Suprapubic skin (tissue), 4 donors: ENCODE results near the gene NAA20. TPM values are rescaled to one million over a fixed set of nuclear protein-coding genes. Genes with fewer than 3 reads are reported as not detected.

Experiments used
- DNase-seq, 2 donors: peaks; one replicate each; pipeline ENCODE4 v3.0.0-alpha.2; 2019; ENCODE audit warnings: low spot score in 2 of 2
- H3K27ac ChIP-seq: fragments of 200-600 bp; sonication (generic); one replicate; pipeline ENCODE4 v1.5.1; 2019
- H3K27me3 ChIP-seq: fragments of 200-600 bp; sonication (generic); one replicate; pipeline ENCODE4 v1.5.1; 2019
- H3K36me3 ChIP-seq: fragments of 200-600 bp; sonication (generic); one replicate; pipeline ENCODE4 v1.5.1; 2019
- H3K4me1 ChIP-seq: fragments of 200-600 bp; sonication (generic); one replicate; pipeline ENCODE4 v1.5.1; 2019
- H3K4me3 ChIP-seq: fragments of 200-600 bp; sonication (generic); one replicate; pipeline ENCODE4 v1.5.1; 2019; ENCODE audit warnings: mild to moderate bottlenecking
- H3K9me3 ChIP-seq: fragments of 200-600 bp; sonication (generic); one replicate; pipeline ENCODE4 v1.5.1; 2019
- CTCF ChIP-seq, 2 donors: fragments of 200-600 bp in 1 of 2; fragments of 450-650 bp in 1 of 2; sonication (generic) in 1 of 2; IDR thresholded peaks; one replicate each; pipeline ENCODE4 v1.5.1; 2016 to 2019; ENCODE audit warnings: antibody characterized with exemption in 2 of 2, mild to moderate bottlenecking in 1 of 2, moderate library complexity in 1 of 2
- EP300 ChIP-seq: sonication (generic); formaldehyde crosslinking; IDR thresholded peaks from one replicate; pipeline ENCODE4 v1.6.1; 2017; ENCODE audit warnings: antibody characterized with exemption
- POLR2A ChIP-seq, 2 donors: fragments of 450-650 bp; IDR thresholded peaks; one replicate each; pipeline ENCODE4 v1.6.1; 2017; ENCODE audit warnings: antibody characterized with exemption in 2 of 2, mild to moderate bottlenecking in 2 of 2, moderate library complexity in 2 of 2
- POLR2AphosphoS5 ChIP-seq, 3 donors: sonication (generic); formaldehyde crosslinking; IDR thresholded peaks; one replicate each; pipeline ENCODE4 v1.6.1; 2017; ENCODE audit warnings: antibody characterized with exemption in 3 of 3
- WGBS: methylation state at CpG from one replicate; pipeline ENCODE4 v1.1.5; 2018; 5-methylcytosine and 5-hydroxymethylcytosine counted together
- total RNA-seq, 4 donors: library from RNA; depleted of rRNA; stranded (reverse); fragments of >200 nt; gene quantifications; one replicate each; pipeline ENCODE4 v1.1.0, GENCODE V29; 2016

NAA20 gene, protein sequence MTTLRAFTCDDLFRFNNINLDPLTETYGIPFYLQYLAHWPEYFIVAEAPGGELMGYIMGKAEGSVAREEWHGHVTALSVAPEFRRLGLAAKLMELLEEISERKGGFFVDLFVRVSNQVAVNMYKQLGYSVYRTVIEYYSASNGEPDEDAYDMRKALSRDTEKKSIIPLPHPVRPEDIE
- total RNA-seq = 10 to 100 TPM; 20.4 to 38.1 (median 36.5) TPM

GRCh38 chr20:20017001-20017843 lies at the start of gene NAA20:
NAA20 (plus strand) TSS chr20:20017362; CDS start chr20:20017397, 35 bp downstream.
- Histone ChIP-seq H3K27ac (peak within 1 kb of the TSS; percentile 86), H3K4me1 (peaks cover 36% of the 10 kb centered on the region), H3K4me3 (peak within 1 kb of the TSS; percentile 95), H3K36me3 (no peaks in the 10 kb centered on the region), H3K27me3 (no peaks in the 10 kb centered on the region), H3K9me3 (no peaks in the 10 kb centered on the region)
- peak; percentile 96 to 97 for DNase-seq
- under 1% methylated on average over 35 of the region's 81 CpGs for WGBS
- TF ChIP-seq POLR2A (IDR thresholded peaks at IDR 0.05) (no peak), POLR2AphosphoS5 (IDR thresholded peaks at IDR 0.05) (peak in 1 of 3 donors; percentile 80), CTCF (IDR thresholded peaks at IDR 0.05) (peak; percentile 87)

DNA sequence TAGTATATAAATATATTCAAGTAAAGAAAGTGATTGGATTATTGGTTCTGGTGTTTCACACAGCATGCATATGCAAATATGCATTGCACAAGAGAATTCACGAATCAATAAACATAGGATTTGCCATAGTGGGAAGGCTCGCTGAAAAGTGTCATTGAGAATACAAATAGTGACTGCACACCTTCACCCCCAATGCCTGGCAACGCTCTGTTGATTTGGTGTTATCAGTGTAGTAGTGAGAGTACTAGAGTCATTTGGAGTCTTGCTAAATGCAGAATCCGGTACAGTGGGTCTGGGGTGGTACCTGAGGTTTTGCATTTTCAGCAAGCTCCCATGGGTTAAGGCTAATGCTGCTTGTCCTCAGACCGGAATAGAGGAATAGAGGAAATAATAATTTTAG lies 49.7 kb upstream of the NAA20 start:
- 82% methylated on average over 5 of the region's 5 CpGs for WGBS
- Histone ChIP-seq H3K4me1 (peaks cover 45% of the 10 kb centered on the region), H3K36me3 (peaks cover 9% of the 10 kb centered on the region), H3K9me3 (no peaks in the 10 kb centered on the region), H3K27me3 (no peaks in the 10 kb centered on the region), H3K4me3 (no peak overlapping the region), H3K27ac (peak overlapping the region; percentile 0)
- no peak for DNase-seq
- no peak for TF ChIP-seq POLR2A (IDR thresholded peaks at IDR 0.05)
- TF ChIP-seq EP300 = no peak
- no peak for TF ChIP-seq CTCF (IDR thresholded peaks at IDR 0.05)
- TF ChIP-seq POLR2AphosphoS5 (IDR thresholded peaks at IDR 0.05) = no peak

DNA sequence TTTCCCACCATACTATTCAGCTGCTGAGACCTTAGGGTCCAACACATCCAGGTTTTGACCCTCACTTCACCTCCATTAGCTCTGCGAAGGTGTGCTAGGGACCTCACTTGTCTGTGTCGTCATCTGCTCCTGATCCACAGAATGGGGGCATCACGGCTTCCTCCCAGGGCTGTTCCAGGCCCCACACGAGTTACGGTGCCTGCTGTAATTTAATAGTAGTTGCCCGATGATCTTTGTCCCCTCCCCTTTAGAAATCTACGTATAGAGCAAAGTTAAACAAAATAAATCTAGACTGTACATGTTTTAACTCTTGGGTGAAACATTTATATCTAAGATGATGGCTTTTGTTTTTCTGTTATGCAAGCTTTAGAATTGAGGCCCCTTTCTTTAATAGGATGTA lies 49.1 kb upstream of the NAA20 start:
- H3K36me3 ChIP-seq = peaks cover 9% of the 10 kb centered on the region
- no peak for TF ChIP-seq POLR2A (IDR thresholded peaks at IDR 0.05)
- TF ChIP-seq CTCF (IDR thresholded peaks at IDR 0.05) = no peak
- TF ChIP-seq EP300 = no peak
- no peak for TF ChIP-seq POLR2AphosphoS5 (IDR thresholded peaks at IDR 0.05)
- H3K27ac ChIP-seq = peak overlapping the region; percentile 0
- peaks cover 46% of the 10 kb centered on the region for H3K4me1 ChIP-seq
- no peak overlapping the region for H3K4me3 ChIP-seq
- H3K27me3 ChIP-seq = no peaks in the 10 kb centered on the region
- no peak for DNase-seq
- WGBS = 72% methylated on average over 7 of the region's 7 CpGs
- H3K9me3 ChIP-seq = no peaks in the 10 kb centered on the region

GRCh38 chr20:19968466-19969073 lies 48.6 kb upstream of the NAA20 start:
- peak overlapping the region; percentile 40 for H3K27ac ChIP-seq
- H3K36me3 ChIP-seq = peaks cover 9% of the 10 kb centered on the region
- H3K4me3 ChIP-seq = no peak overlapping the region
- peaks cover 46% of the 10 kb centered on the region for H3K4me1 ChIP-seq
- TF ChIP-seq POLR2A (IDR thresholded peaks at IDR 0.05) (no peak), CTCF (IDR thresholded peaks at IDR 0.05) (no peak), POLR2AphosphoS5 (IDR thresholded peaks at IDR 0.05) (no peak), EP300 (no peak)
- no peaks in the 10 kb centered on the region for H3K27me3 ChIP-seq
- no peaks in the 10 kb centered on the region for H3K9me3 ChIP-seq
- 71% methylated on average over 4 of the region's 4 CpGs for WGBS
- no peak for DNase-seq

- Histone ChIP-seq H3K27me3 (no peaks in the 10 kb centered on the region), H3K4me3 (no peak overlapping the region), H3K4me1 (peaks cover 48% of the 10 kb centered on the region), H3K27ac (peak overlapping the region; percentile 40), H3K9me3 (no peaks in the 10 kb centered on the region), H3K36me3 (peaks cover 9% of the 10 kb centered on the region)
- TF ChIP-seq POLR2A (IDR thresholded peaks at IDR 0.05) (no peak), EP300 (no peak), CTCF (IDR thresholded peaks at IDR 0.05) (no peak), POLR2AphosphoS5 (IDR thresholded peaks at IDR 0.05) (no peak)
- no peak for DNase-seq
- WGBS = 58% methylated on average over 5 of the region's 5 CpGs
These were observed 48.1 kb upstream of the NAA20 start for GRCh38 chr20:19969106-19969505.
